ENCODE results near the gene RANBP17.

DNA sequence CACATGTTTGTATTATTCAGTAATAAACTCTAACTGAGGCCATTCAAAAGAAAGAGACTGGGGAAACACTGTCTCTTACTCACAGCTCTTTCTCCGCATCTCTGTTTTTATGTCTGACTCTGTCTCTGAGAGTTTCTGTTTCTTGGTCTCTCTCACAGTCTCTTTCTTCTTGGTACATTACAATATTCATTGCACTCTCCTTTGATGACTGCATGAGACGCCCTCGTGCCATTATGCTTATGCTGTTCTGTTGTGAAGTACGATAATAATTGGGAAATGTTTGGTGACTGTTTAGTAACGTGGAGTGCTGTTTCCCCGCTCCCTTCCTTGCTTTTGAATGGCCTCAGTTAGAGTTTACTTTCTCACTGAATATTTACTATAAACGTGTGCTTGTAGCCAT, 421.9 kb downstream of the RANBP17 start:
- TF ChIP-seq, protein P1, sequence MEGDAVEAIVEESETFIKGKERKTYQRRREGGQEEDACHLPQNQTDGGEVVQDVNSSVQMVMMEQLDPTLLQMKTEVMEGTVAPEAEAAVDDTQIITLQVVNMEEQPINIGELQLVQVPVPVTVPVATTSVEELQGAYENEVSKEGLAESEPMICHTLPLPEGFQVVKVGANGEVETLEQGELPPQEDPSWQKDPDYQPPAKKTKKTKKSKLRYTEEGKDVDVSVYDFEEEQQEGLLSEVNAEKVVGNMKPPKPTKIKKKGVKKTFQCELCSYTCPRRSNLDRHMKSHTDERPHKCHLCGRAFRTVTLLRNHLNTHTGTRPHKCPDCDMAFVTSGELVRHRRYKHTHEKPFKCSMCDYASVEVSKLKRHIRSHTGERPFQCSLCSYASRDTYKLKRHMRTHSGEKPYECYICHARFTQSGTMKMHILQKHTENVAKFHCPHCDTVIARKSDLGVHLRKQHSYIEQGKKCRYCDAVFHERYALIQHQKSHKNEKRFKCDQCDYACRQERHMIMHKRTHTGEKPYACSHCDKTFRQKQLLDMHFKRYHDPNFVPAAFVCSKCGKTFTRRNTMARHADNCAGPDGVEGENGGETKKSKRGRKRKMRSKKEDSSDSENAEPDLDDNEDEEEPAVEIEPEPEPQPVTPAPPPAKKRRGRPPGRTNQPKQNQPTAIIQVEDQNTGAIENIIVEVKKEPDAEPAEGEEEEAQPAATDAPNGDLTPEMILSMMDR (IDR thresholded peaks at IDR 0.05): no peak
- TF ChIP-seq POLR2A (IDR thresholded peaks at IDR 0.05): no peak
